Measurements from ENCODE around the gene CAMKMT. TPM values are rescaled to one million over a fixed set of nuclear protein-coding genes. Genes with fewer than 3 reads are reported as not detected.

Gene CAMKMT
- total and polyA plus RNA-seq, 9 of the 15 experiments (the other 6 are each of a cell fraction or from before 2014, with no cell fraction given), result 1.6 to 15.3 (median 7.4) TPM

GRCh38 chr2:44546459-44547127 is 184.8 kb downstream of the CAMKMT start:
- ChIA-PET CTCF (ENCODE audit: low intra/inter-chr PET ratio) (no interaction called here), POLR2A (interaction anchor here (0.5 to 0.6 kb wide), 2 partner anchors 220 to 244 kb away, joined by 3 read pairs; no protein-coding TSS in a partner anchor)
- in situ Hi-C loops (cut with MboI), result no loop called here
- no peak overlapping the region for H3K4me2 ChIP-seq (ENCODE audit: insufficient read depth, low read length)
- H3K4me3 ChIP-seq, result no peak overlapping the region
- H2AFZ ChIP-seq (ENCODE audit: low read depth, low read length), result no peak overlapping the region
- H3K9ac ChIP-seq (ENCODE audit: insufficient read depth in 1 of 2, low read depth in 2 of 2, low read length in 2 of 2), result no peak overlapping the region
- H3K79me2 ChIP-seq (ENCODE audit: control insufficient read depth, insufficient read depth, low read length), result no peaks in the 10 kb centered on the region
- H3K36me3 ChIP-seq (ENCODE audit: control insufficient read depth, insufficient read depth, low read length), result no peaks in the 10 kb centered on the region
- peaks cover 6 to 10% of the 10 kb centered on the region in 2 experiments for H3K4me1 ChIP-seq (replicated peaks in 1 of 2; ENCODE audit: control insufficient read depth in 2 of 2, insufficient read depth in 2 of 2, low read length in 2 of 2)
- H3K27me3 ChIP-seq (ENCODE audit: control insufficient read depth in 2 of 2, insufficient read depth in 2 of 2, low read length in 2 of 2), result no peaks in the 10 kb centered on the region
- no peaks in the 10 kb centered on the region for H3K9me1 ChIP-seq (ENCODE audit: control insufficient read depth, insufficient read depth, low read length)
- no peaks in the 10 kb centered on the region for H3K9me3 ChIP-seq (replicated peaks; ENCODE audit: control insufficient read depth, insufficient read depth, low read depth, low read length)
- ATAC-seq, result no peak
- H4K20me1 ChIP-seq (replicated peaks; ENCODE audit: control insufficient read depth, insufficient read depth, low read length), result no peaks in the 10 kb centered on the region
- H3K27ac ChIP-seq (ENCODE audit: extremely low read depth, low read depth, low read length), result no peak overlapping the region
- WGBS (ENCODE audit: insufficient coverage, low coverage, missing lambda C conversion rate), result 58% methylated on average over 2 of the region's 2 CpGs
- DNase-seq (ENCODE audit: extremely low read depth in 1 of 4, low spot score in 3 of 4), result no peak
- no TSS peak for BruUV-seq (replicated peaks)
- intact Hi-C loops (cut with micrococcal nuclease), result no loop called here
- FAIRE-seq, result no peak
- TF ChIP-seq MAFK (IDR thresholded peaks at IDR 0.05; ENCODE audit: low read length), result no peak
- TF ChIP-seq TEAD1 (CRISPR knock-in tag; IDR thresholded peaks at IDR 0.05), result no peak
- no peak for TF ChIP-seq GABPA (tag; conservative IDR thresholded peaks at IDR 0.05; ENCODE audit: low read depth)
- TF ChIP-seq AFF1 (IDR thresholded peaks at IDR 0.05; ENCODE audit: low read depth in 1 of 2, partially characterized antibody in 2 of 2), result no peak
- no peak for TF ChIP-seq HMBOX1 (IDR thresholded peaks at IDR 0.05)
- TF ChIP-seq ZNF253 (CRISPR knock-in tag; conservative IDR thresholded peaks at IDR 0.05), result no peak
- TF ChIP-seq CBX5 (IDR thresholded peaks at IDR 0.05; ENCODE audit: borderline replicate concordance, low read depth), result no peak
- no peak for TF ChIP-seq YBX1 (IDR thresholded peaks at IDR 0.05)
- TF ChIP-seq ILF3 (IDR thresholded peaks at IDR 0.05; ENCODE audit: borderline replicate concordance), result no peak
- no peak for TF ChIP-seq TRIM25 (IDR thresholded peaks at IDR 0.05; ENCODE audit: borderline replicate concordance)
- TF ChIP-seq GTF2A2 (tag; IDR thresholded peaks at IDR 0.05), result no peak
